HG03064 (cell line): ENCODE results near the gene TTLL11.

Experiments
- ATAC-seq: cut with Tn5 transposase; IDR thresholded peaks from one replicate; pipeline ENCODE4 v1.9.1; 2021; ENCODE audit warnings: low read depth; ENCODE audit not compliant: unreplicated experiment

The TTLL11 gene

GRCh38 chr9:121822093-121823085 lies 270.7 kb downstream of the TTLL11 start:
- no peak for ATAC-seq

- ATAC-seq = no peak
Observed at GRCh38 chr9:121821326-121821725, 271.8 kb downstream of the TTLL11 start.

GRCh38 chr9:121820286-121821005 lies 272.7 kb downstream of the TTLL11 start:
- ATAC-seq = no peak

- no peak for ATAC-seq
Observed at GRCh38 chr9:121819428-121820231, 273.5 kb downstream of the TTLL11 start.

GRCh38 chr9:121818841-121819427 lies 274.2 kb downstream of the TTLL11 start:
- no peak for ATAC-seq

GRCh38 chr9:121818016-121818661 lies 275.0 kb downstream of the TTLL11 start:
- no peak for ATAC-seq

GRCh38 chr9:121817476-121817875 lies 275.6 kb downstream of the TTLL11 start:
- ATAC-seq = no peak

GRCh38 chr9:121816845-121817450 lies 276.2 kb downstream of the TTLL11 start:
- no peak for ATAC-seq

GRCh38 chr9:121816449-121816817 lies 276.7 kb downstream of the TTLL11 start:
- no peak for ATAC-seq

GRCh38 chr9:121815546-121816448 lies 277.3 kb downstream of the TTLL11 start:
- no peak for ATAC-seq

- no peak for ATAC-seq
Observed at GRCh38 chr9:121815084-121815483, 278.0 kb downstream of the TTLL11 start.

GRCh38 chr9:121814594-121814993 lies 278.5 kb downstream of the TTLL11 start:
- ATAC-seq = no peak

GRCh38 chr9:121813519-121814210 lies 279.4 kb downstream of the TTLL11 start:
- no peak for ATAC-seq

GRCh38 chr9:121812159-121812735 lies 280.9 kb downstream of the TTLL11 start:
- ATAC-seq = no peak

GRCh38 chr9:121811751-121812150 lies 281.4 kb downstream of the TTLL11 start:
- ATAC-seq = no peak

GRCh38 chr9:121811140-121811539 lies 282.0 kb downstream of the TTLL11 start:
- no peak for ATAC-seq

GRCh38 chr9:121810489-121810888 lies 282.6 kb downstream of the TTLL11 start:
- ATAC-seq = no peak
